ENCODE results near the gene YPEL4. TPM values are rescaled to one million over a fixed set of nuclear protein-coding genes. Genes with fewer than 3 reads are reported as not detected.

The YPEL4 gene
- total RNA-seq, 1 donor from 2014 or later, result under 0.01 TPM

DNA sequence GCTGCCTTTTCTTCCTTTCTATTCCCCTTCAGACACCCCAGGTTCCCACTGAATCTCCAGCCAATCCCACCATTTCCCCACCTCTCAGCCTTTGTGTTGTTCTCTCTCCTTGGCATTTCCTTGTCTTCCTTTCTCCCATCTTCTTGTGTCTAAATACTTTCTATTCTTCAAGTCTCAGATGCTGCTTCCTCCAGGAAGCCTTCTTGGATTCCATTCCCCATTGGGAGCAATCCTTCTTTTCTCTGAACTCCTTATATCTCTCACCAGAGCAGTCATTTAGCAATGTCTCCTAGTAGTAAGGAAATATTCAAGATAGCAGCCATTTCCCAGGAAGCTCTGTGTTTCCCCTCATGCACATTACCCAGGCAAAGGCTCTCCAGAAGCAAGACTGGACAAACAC lies 15.4 kb downstream of the YPEL4 start:
- DNase-seq (ENCODE audit: low read depth in 2 of 2), result no peak

DNA sequence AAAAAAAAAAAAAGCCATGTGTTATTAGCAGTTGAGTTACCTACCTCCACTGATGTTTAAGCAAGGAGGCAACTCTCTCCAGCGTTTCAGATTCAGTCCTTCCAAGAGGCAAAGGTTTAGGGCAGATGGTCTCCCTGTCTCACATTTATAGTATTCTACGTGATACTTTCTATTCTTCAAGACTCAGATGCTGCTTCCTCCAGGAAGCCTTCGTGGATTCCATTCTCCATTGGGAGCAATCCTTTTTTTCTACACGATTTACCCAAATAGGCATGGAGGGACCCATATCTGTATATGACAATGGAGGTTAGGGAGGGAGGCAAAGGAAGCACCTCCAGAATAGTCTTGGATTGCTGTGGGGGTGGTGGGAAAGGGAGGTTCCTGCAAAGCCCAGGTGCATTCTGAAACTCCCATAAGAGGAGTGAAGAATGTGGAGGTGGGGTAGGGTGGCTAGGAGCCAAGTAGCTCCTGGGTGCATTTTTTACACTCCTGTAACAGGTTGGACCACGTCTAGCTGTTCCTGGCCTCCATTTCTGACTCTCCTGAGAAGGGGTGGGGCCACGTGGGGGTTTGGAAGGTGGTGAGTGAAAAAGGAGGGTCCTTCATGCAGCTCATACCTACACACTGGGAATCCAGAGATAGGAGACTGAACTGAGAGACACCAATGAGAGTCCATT lies 16.2 kb downstream of the YPEL4 start:
- no peak for DNase-seq (ENCODE audit: low read depth in 2 of 2)

DNA sequence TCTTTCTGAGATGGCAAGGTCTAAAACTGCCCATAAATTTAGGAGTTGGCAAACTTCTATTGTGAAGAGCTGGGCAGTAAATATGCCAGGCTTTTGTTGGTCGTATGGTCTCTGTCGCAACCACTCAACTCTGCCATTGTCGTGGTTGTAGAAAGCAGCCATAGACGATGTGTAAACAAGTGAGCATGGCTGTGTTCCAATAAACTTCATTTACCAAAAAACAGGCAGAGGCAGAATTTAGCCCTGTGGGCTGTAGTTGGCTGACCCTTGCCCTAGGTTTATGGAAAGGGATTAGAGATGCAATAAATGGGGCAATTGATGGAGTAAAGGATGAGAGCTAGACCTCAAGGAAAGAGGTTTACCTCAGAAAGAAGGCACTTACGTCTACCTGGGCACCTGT lies 17.6 kb downstream of the YPEL4 start:
- DNase-seq (ENCODE audit: low read depth in 2 of 2), result no peak

DNA sequence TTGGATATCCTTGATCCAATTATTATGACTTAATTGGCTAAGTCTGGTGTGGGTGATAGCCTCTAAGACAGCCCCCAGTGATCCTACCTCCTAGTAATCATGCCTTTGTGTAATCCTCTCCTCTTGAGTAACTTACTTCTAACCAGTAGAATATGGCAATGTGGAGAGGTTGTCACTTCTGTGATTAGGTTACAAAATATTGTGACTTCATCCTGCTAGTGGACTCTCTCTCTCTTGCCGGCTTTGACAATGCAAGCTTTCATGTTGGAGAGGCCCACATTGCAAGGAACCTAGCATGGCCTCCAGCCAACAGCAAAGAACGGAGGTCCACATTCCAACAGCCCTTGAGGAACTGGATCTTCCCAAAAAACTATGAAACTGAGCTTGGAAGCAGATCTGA lies 19.5 kb downstream of the YPEL4 start:
- DNase-seq (ENCODE audit: low read depth in 2 of 2), result no peak

DNA sequence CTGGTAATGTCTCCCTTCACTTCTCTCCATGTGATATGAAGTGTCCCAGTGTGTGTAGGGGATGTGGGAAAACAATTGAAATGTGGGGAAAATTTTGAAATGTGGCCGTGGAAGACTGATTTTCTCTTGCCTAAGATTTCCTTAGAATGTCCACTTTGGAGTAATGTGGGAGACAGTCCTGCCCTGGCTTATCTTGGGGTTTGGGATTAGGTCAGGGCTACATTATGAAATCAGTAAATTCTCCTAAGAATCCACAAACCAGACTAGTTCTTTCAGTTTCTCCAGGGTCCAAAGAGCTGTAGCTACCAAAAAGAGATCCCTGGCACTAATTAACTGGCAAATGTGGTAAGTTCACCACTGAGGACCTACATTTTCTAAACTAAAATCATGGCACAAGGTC lies 22.8 kb downstream of the YPEL4 start:
- DNase-seq (ENCODE audit: low read depth in 2 of 2), result no peak

DNA sequence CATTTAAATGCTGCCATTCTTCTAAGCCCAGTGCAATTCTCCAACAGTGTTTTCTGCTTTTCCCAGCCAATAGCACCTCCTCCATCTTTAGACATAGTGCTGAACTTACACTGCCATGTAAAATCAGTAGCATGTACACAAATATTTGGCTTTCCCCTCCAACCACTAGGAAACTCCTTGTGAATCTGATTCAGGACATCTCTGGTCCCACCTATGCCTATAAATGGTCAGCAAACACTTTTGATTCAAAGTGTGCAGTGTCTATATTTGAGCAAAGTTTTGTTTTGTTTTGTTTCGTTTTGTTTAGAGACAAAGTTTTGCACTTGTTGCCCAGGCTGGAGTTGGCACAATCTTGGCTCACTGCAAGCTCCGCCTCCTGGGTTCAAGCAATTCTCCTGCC lies 24.8 kb downstream of the YPEL4 start:
- DNase-seq (ENCODE audit: low read depth in 2 of 2), result no peak

DNA sequence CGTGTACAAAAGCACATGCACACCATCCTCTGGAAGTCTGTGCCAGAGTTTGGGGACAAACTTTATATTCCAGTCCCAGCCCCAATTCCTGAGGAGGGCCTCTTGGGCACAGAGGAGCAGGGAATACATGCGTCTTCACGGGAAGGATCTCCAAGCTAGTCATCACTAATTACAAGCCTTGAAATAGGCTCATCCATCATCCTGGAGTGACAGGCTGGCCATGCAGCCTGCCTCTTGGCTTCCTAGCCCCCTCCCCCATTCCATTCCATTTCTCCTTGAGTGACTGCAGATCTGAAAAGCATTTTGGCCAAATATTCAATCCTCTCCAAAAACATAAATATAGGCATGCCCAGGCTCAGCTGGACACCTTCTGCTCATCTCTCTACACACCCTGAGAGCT lies 27.4 kb downstream of the YPEL4 start:
- no peak for DNase-seq (ENCODE audit: low read depth in 2 of 2)

DNA sequence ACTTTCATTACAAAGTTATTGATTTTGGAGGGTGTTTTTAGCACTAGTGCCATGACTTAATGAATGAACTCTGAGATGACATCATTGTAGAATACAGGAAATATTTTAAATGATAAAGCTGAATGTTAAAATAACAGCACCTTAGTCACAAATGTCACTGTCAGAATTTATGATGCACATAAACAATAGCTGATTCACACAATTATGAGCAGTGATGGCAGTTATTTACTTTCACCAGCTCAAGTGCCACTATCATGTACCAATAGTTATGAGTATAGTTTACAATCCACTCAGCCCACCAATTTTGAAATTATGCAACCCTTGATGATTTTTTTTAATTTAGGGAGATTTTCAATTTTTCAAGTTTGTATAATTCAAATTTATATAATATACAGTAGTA lies 29.2 kb downstream of the YPEL4 start:
- no peak for DNase-seq (ENCODE audit: low read depth in 2 of 2)

DNA sequence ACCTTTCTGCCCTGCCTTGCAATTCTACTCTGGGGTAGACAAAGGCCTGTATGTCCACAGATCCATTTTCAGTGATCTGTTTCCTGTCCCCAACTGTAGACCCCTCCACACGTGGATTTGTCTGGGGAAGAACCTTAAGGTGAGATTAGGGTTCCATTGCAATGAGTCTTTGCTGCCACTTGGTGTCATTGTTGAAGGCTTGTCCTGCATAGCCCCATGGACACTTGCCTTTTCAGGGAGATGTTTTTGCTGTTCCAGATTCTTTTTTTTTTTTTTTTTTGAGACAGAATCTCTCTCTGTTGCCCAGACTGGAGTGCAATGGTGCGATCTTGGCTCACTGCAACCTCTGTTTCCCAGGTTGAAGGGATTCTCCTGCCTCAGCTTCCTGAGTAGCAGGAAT lies 30.4 kb downstream of the YPEL4 start:
- no peak for DNase-seq (ENCODE audit: low read depth in 2 of 2)

DNA sequence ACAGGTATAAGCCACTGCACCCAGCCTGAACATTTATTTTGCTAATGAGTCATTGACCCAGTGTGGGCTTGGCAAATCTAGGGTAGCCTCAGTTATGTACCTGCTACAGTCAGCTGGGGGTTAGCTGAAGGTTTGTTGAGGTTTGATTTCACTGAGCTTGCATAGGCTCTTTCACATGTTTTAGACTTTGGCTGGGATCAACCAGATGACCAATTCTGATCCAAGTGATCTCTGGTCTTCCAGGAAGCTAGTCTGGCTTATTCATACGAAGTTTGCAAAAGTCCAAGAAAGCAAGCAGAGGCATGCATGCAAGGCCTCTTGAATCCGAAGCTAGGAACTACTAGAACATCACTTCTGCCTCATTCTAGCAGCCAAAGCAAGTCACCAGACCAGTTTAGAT lies 31.3 kb downstream of the YPEL4 start:
- no peak for DNase-seq (ENCODE audit: low read depth in 2 of 2)

DNA sequence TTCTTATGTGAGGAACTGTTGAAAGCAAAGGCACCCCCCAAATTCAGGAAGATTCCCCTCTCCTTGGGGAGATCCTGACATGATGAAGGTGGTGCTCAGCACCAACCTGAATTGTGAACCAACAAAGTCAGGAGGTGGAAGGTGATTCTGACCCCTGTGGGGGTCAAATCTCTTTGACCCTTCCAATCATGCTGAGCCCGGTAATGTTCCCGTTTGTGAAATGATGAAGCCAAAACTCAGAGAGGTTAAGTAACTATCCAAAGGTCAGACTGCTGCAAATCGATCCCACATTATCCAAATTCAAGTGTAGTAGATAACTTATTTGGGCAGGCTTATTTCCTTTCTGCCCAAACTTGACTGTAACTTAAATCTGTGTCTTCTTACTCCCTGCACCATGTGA lies 33.1 kb downstream of the YPEL4 start:
- no peak for DNase-seq (ENCODE audit: low read depth in 2 of 2)

DNA sequence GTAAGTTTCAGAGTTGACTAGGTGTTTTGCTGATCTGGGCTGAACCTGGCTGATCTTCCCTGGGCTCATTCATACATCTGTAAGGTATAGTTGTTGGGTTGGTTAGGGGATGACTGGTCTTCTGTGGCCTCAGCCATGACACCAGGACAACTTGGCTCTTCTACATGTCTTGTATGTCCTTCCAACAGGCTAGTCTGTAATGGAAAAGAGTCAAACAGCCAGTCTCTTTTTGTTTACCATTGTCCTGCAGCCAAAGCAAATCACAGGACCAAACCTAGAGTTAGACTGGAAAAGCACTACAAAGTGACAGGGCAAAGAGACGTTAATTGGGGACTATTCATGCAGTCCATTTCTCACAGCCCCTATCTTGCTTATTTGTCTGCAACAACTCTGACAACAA lies 34.4 kb downstream of the YPEL4 start:
- DNase-seq (ENCODE audit: low read depth in 2 of 2), result no peak

DNA sequence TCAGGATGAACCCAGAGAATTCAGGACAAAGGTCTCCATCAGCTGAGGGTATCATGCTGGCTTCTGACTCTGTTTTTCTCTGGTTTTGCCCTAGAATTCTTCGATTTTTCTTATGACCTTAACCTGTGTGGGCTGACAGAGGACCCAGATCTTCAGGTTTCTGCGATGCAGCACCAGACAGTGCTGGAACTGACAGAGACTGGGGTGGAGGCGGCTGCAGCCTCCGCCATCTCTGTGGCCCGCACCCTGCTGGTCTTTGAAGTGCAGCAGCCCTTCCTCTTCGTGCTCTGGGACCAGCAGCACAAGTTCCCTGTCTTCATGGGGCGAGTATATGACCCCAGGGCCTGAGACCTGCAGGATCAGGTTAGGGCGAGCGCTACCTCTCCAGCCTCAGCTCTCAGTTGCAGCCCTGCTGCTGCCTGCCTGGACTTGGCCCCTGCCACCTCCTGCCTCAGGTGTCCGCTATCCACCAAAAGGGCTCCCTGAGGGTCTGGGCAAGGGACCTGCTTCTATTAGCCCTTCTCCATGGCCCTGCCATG lies 35.4 kb downstream of the YPEL4 start:
- no peak for DNase-seq (ENCODE audit: low read depth in 2 of 2)

DNA sequence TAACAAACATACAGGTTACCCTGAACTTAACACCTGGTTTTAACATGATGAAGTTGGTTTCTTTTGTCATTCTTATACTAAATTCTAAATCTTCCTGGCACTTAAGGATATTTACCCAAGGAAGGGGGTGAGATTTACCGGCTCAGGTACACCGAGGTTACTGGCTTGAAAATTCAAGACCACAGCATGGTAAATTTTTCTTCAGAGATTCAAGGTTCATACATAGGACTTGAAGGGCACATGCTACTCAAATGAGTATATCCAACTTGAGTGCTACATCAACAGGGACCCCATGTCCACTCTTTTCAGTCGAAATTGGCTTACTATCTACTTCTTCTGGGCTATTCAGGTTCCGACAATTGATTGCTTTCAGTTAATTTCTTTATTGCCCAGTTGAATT lies 39.5 kb downstream of the YPEL4 start:
- no peak for DNase-seq (ENCODE audit: low read depth in 2 of 2)

DNA sequence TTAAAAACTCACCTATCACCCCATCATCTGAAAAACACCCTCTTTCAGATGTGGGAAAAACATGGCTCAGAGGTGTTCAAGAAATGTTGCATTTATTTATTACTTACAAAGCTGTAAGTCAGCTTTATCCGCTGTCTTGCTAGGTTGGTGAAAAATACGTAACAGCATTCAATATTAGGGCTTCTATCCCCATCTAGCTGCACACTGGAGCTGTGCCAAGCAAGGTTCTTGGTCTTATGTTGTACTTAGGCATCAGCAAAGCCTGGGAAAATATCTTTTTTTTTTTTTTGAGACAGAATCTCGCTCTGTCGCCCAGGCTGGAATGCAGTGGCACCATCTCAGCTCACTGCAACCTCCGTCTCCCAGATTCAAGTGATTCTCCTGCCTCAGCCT lies 44.7 kb downstream of the YPEL4 start:
- DNase-seq (ENCODE audit: low read depth in 2 of 2), result no peak

DNA sequence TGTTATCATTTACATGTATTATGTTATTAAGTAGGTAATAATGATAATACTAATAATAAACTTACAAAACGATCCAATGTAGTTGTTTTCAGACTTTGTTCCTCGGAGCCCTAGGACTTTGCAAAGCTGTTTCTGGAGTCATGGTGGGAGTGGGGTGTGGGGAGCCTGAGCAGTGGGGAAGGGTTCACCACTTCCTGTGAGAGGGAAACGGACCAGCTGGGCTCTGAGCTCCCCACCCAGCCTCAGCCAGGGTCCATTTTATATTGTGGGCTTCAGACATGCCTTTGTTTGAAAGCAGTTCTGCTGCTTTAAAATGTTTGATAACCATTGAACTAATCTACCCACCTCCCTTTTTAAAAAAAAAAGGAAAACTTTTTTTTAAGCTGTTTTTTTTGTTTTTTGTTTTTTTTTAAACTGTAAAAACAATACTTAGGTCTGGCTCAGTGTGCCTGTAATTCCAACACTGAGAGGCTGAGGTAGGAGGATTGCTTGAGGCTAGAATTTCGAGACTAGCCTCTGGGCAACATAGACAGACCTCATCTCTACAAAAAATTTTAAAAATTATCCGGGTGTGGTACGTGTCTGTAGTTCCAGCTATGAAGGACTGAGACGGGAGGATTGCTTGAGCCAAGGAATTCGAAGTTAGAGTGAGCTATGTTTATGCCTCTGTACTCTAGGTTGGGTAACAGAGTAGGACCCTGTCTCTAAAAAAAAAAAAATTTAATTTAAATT lies 45.2 kb downstream of the YPEL4 start:
- no peak for DNase-seq (ENCODE audit: low read depth in 2 of 2)

DNA sequence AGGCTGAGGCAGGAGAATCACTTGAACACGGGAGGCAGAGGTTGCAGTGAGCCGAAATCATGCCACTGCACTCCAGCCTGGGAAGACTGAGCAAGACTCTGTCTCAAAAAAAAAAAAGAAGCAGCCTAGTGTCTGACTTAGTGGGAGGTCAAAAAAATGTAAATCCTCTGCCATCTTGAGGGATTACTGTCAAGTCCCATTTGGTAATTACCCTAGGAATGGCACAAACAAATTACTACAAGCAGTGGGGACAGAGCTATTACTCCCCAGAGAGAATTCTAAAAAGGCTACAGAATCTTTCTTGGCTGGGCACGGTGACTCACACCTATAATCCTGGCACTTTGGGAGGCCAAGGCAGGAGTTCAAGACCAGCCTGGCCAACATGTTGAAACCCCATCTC lies 48.4 kb downstream of the YPEL4 start:
- DNase-seq (ENCODE audit: low read depth in 2 of 2), result no peak

DNA sequence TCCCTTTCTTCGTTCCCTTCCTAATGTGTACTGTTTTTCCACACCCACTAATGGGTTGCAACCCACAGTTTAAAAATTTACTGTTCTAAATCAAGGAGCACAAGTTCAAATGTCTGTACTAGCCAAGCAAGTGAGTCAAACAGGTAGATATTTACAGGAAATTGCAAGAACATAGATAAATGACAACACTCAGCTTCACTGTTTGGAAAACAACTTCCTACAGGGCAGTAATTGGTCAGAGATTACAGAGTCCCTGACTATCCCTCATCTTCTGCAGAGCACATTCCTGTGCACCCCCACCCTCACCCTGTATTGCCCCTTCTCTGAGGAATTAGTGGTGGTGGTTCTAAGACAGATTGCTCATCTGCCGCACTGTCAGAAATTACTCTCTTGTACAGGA lies 50.3 kb downstream of the YPEL4 start:
- no peak for DNase-seq (ENCODE audit: low read depth in 2 of 2)

DNA sequence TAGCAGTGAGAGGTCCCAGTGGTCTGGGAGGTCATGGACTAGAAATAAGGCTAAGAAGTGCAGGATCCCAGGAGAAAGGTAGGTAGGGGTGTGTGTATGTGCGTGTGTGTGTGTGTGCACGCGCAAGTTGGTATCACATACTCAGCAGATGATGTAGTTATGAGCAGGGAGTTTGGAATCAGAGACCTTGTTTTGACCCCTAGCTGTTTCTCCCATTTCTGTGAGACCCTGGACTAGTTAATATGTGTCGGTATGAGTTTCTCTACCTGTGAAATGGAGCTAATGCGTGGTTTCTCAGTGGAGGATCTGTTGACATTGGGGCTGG lies 50.9 kb downstream of the YPEL4 start:
- DNase-seq (ENCODE audit: low read depth in 2 of 2), result no peak

DNA sequence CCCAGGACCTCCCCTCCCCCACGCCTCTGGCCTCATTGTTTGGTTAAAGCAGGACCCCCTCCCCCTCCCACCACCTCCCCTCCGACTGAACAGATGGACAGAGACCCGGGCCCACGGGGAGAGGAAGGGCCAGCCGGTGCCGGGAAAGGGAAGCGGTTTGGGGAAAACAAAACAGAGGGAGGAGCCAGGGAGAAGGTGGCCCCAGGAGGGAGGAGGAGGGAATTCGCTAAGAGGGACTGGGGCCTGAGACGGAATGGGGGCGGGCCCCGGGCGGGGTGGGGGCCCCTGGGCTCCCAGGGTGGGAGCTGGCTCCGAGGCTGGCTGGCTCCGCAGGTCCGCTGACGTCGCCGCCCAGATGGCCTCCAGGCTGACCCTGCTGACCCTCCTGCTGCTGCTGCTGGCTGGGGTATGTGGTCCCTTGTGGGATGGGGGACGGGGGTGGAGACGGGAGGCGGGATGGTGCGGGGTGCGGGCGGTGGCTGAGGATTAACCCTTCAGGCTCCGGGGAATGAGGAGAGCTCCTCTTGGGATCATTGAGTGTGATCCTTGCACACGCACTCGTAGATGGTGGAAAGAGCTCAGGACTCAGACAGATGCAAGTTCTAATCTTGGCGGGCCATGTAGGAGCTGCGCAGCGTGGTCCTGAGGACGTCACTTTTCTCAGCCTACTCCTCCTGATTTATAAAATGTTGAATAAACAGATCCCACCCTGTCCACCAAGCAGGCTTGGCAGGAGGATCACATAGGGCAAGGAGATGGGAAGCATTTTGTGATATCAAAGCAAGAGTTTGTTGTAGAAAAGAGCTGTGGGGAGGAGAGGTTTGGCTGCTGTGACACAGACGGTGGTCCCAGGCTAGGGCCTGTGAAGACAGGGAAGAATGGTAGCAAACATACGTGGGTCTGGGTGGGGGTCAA lies 51.5 kb downstream of the YPEL4 start:
- no peak for DNase-seq (ENCODE audit: low read depth in 2 of 2)

DNA sequence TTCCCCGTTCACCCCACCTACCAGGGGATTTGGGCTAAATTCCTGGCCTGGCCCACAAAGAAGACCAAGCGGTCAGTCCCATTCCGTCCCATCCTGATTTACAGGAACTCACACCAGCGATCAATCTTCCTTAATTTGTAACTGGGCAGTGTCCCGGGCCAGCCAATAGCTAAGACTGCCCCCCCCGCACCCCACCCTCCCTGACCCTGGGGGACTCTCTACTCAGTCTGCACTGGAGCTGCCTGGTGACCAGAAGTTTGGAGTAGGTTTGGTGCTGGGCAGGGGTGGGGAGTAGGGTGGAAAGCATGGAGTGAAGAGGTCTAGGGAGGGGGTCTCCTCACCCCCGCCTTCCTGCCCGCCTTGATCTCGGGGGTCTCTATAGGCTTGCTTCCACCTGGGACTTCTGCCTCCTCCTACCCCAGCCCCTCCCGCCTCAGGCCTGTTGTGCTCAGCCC lies 52.2 kb downstream of the YPEL4 start, which contains the start of gene SERPING1:
SERPING1 (plus strand) TSS at position 225 of the 455 bp plus-strand sequence. CDS start 586 bp downstream, outside the sequence.
- no peak for DNase-seq (ENCODE audit: low read depth in 2 of 2)

DNA sequence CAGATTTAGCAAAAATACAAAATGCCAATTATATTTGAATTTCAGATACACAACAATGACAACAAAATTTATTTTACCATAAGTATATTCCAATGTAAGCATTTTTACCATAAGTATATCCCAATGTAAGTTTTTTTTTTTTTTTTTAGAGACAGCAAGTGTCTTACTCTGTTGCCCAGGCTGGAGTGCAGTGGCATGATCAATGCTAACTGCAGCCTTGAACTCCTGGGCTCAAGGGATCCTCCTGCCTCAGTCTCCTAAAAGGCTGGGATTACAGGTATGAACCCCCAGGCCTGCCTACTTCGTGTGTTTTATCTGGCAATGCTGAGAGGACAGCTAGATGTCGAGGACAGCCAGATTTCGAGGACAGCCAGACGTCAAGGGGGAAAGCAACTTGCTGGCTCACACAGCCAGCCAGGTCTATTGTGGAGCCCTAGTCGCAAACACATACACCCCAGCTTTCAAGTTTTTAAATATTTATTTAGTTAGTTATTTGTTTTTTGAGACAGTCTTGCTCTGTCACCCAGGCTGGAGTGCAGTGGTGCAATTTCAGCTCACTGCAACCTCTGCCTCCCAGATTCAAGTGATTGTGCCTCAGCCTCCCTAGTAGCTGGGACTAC lies 53.3 kb downstream of the YPEL4 start:
- no peak for DNase-seq (ENCODE audit: low read depth in 2 of 2)
